Stimulated activated naive CD4-positive, alpha-beta T cell (primary cell): ENCODE measurements around the gene VLDLR.
"Not testable (repeated sequence)": the region's sequence is repeated elsewhere in the genome, so short reads cannot be mapped to it uniquely, and the experiment has no call there.

ENCODE experiments used
- DNase-seq, 6 experiments: peaks; one replicate each; lab custom pipeline; 2025; lab: John Stamatoyannopoulos, UW

VLDLR gene

DNA sequence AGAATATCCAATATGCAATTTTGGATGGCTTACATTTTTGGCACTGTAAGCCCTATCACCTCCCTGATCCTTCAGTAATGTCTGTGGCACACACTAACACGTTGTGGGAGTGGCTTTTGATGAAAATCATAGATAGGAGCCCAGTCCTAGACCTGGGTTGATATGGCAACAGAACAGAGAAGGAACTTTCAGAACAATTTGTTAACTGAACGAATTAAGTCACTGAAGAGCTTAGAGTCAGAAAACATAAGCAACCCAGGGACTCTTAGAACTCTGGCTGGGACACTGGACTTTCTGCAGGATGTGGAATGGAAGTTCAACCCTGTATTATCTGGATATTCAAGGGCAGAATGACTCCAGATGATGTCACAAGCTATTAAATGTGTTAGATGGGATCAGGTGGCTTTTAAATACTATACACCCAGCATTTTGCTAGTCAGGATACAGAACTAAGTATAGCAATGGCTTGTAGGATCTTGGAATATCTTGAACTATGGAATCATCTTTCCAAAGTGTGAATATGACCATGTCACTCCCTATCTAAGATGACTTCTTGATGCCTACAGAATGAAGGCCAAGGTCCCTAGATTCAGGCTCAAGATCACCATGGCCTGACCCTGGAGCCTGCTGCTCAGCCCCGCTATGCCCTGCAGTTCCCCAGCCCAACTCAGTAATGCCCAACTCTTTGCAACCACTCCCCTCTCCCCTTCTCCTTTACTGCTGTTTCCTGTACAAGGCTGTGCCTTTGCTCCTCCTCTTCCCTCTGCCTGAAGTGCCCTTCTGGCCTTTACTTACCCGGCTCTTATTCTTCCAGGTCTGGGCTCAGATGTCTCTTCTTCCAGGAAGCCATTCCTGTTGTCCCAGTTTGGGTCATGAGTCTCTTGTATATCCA, 42.8 kb downstream of the VLDLR start:
- DNase-seq, result no peak

DNA sequence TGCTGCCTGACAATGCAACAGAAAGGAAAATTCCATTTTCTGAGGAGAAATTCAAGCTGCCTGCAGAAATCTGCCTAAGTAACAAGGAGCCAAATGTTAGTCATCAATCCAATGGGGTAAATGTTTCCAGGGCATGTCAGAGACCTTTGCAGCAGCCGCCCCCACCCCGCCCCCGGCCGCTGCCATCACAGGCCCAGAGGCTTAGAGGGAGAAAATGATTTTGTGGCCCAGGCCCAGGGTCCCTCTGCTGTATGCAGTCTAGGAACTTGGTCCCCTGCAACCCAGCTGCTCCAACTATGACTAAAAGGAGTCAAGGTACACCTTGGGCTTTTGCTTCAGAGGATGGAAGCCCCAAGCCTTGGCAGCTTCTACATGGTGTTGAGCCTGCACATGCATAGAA, 45.0 kb downstream of the VLDLR start:
- DNase-seq, result no peak

DNA sequence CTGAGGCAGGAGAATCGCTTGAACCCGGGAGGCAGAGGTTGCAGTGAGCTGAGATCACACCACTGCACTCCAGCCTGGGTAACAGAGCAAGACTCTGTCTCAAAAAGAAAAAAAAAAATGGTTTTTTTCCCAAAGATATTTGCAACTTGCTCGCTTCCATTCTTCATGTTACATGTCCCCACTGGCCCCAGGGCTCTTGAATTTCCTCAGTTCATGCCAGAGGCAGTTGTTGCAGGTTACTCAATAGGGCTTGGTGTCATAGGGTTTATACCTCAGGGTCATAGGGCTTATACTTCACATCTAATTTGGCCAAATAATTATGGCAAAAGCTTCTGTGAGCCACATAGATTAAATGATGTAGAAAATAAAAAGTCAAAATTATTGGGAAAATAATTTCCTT, 51.6 kb downstream of the VLDLR start:
- no peak for DNase-seq

GRCh38 chr9:2674141-2674824, 52.7 kb downstream of the VLDLR start:
- DNase-seq, result no peak

- no peak for DNase-seq
These were observed 54.2 kb downstream of the VLDLR start for GRCh38 chr9:2675834-2676233.

- DNase-seq, result no peak
These were observed 54.9 kb downstream of the VLDLR start for GRCh38 chr9:2676466-2676865.

DNA sequence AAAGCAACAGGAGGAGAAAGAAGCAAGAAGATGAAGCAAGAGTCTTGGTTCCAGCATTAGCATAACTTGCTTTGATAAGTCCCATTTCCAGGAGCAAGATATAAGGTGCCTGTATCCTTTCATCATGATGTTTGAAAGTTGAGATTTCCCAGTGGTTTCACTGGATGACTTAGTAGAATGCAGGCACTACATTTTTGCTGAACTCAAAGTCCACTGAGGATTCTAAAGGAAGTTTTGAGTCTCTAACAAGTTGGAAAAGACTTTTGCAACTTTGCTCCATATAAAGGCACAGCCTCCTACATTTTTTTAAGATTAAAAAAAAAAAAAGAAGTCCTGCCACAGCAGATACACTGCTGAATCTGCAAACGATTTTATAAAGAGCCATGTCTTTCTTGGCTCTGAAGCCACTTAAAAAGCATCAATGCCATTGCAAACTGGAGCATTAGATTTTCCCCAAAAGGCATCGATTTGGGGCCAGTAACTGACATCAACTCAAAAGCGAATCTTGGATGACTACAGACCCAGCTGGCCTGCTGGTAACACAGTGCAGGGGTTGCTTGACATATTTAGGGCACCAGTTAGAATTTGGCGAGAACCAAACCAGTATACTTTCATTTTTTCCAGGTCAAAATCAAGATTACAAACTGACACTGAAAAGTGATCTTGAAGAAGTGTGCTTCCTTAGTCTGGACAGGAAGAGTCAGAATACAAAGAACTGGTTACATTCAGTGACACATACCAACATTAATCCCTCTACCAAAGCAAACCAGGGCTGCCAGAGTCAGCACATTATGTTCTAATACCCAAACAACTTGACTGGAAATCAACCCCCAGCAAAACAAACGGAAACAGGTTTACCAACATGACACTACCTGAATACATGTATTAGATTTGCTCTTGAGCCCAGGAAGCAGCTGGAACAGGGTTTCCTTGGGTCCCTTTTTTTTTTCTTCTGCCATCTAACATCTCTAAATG, 56.6 kb downstream of the VLDLR start:
- DNase-seq, result no peak

GRCh38 chr9:2679011-2679410, 57.4 kb downstream of the VLDLR start:
- no peak for DNase-seq

DNA sequence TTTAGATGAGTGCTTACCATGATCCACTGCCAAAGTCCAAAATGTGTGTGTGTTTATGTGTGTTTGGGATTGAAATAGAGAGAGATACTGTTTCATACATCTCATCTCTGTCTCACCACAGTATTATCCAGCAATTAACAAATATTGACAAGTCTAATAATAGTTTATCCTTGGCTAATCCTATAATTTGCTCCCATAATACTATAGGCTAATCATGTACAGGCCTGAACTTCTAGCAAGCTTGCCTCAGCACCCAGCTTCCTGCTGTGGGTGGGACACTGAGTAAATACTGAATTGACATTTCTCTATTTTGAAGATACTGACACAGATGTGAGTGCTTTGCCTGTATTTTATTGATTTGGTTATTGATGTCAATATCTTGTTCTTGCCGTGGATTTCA, 60.4 kb downstream of the VLDLR start:
- no peak for DNase-seq

GRCh38 chr9:2686911-2687310, 65.3 kb downstream of the VLDLR start:
- no peak for DNase-seq

DNA sequence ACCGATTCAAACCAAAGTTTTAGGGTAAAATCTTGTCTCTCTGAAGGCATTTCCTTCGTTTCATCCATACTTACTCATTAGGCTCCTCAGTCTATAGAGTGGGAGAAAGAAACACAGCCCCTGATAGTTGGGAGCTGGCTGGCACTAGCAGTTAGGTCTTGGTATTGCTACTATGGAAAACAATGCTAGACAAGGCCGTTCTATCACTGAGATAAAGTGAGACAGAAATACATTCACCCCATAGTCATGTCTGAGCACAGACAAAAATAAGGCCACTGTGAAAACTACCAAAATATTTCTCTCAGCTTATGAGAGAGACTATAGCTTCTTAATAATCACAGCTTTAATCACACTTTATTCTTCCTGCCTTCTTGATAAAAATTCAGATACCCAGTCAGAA, 67.0 kb downstream of the VLDLR start:
- no peak for DNase-seq

GRCh38 chr9:2691212-2691611, 69.6 kb downstream of the VLDLR start:
- DNase-seq, result no peak

GRCh38 chr9:2691626-2692025, 70.0 kb downstream of the VLDLR start:
- no peak for DNase-seq

DNA sequence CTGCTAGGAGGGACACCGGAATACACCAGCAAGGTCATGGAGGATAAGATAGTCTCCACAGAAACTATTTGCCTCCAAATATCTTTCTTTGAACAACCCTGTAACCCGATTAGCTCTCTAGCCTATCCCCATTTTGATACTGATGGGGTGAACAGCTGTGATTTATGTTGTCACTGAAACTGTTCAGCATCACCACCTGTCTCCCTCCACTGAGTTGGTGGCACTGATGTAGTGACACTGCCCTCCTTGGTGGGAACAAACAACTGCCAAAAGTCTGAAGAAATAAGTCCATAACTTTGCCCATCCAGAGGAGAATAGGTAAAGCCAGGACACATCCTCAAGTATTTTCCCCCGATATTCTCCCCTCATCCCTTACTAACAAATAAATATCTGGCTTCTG, 71.5 kb downstream of the VLDLR start:
- DNase-seq, result no peak

GRCh38 chr9:2697492-2697891, 75.9 kb downstream of the VLDLR start:
- DNase-seq, result no peak

DNA sequence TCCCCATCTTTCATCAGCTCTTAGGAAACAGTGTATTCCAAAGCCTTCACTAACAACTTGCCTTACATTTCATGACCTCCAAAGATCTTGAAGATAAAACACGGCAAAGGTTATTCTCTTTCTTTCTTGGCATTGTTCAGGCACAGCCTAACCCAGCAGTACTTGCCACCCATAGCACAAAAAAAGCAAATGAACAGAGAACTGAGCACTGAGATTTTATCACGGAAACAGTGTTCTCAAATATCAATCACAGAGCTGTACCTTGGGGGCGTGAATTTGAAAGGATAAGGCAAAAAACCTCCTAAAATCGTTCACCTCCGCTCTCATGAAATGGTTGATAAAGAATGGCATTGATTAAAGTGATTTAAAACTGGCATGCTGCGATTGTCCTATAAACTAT, 78.8 kb downstream of the VLDLR start:
- no peak for DNase-seq

DNA sequence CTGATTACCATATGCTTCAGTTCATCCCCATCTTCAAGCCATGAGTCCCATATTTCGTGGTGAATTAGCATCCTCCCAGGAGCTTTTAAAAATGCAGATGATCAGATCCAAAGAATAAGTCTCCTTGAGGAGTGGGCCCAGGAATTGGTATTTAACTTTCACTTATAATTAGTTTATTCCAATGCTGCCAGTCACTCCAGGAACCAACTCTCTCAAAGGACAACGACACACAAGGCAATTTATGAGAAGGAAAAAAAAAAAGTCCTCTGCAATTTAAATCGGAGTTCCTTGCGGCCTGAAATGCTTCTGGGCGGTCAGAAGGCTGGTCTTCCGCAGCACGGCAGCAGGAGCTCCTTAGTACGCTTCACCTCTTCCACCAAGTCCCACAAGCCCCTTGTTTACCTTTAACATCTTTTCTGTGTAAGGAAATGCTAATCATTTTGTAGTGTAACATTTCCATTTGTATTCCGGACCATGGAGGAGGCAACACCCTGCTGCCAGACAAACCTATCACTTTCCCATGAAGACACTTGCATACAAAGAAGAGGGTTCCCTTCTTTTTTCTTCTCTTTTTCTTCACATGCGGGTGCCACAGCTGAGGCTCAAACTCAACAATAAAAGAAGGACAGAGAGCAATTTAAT, 79.4 kb downstream of the VLDLR start:
- DNase-seq, result no peak

- no peak for DNase-seq
These were observed 82.9 kb downstream of the VLDLR start for GRCh38 chr9:2704504-2704903.

GRCh38 chr9:2707256-2707655, 85.7 kb downstream of the VLDLR start:
- not testable (repeated sequence) for DNase-seq
